H7 (cell line): Measurements from ENCODE around the gene ESRRA. TPM values are rescaled to one million over a fixed set of nuclear protein-coding genes. Genes with fewer than 3 reads are reported as not detected.

ENCODE experiments used
- DNase-seq: peaks from one replicate; pipeline ENCODE4 v3.0.0; 2012
- H3K27me3 ChIP-seq: 2 replicates; pipeline ENCODE4 v1.6.0; 2011; ENCODE audit warnings: mild to moderate bottlenecking, low read length; ENCODE audit not compliant: control insufficient read depth, insufficient read depth
- H3K36me3 ChIP-seq: replicated peaks from 2 replicates; pipeline ENCODE4 v1.5.1; 2011; ENCODE audit warnings: low read length; ENCODE audit not compliant: control insufficient read depth, insufficient read depth
- H3K4me3 ChIP-seq: 2 replicates; pipeline ENCODE4 v1.5.1; 2011; ENCODE audit warnings: low read depth, mild to moderate bottlenecking, control low read depth, low read length, moderate library complexity; ENCODE audit not compliant: insufficient read depth
- total RNA-seq: library from RNA; depleted of rRNA; stranded (reverse); fragments of >200 nt; shearing (Covaris generic); gene quantifications from 2 replicates; pipeline ENCODE4 v1.2.3, GENCODE V29; 2014

The ESRRA gene
- total RNA-seq, 1 experiment from 2014 or later: 94.8 TPM

DNA sequence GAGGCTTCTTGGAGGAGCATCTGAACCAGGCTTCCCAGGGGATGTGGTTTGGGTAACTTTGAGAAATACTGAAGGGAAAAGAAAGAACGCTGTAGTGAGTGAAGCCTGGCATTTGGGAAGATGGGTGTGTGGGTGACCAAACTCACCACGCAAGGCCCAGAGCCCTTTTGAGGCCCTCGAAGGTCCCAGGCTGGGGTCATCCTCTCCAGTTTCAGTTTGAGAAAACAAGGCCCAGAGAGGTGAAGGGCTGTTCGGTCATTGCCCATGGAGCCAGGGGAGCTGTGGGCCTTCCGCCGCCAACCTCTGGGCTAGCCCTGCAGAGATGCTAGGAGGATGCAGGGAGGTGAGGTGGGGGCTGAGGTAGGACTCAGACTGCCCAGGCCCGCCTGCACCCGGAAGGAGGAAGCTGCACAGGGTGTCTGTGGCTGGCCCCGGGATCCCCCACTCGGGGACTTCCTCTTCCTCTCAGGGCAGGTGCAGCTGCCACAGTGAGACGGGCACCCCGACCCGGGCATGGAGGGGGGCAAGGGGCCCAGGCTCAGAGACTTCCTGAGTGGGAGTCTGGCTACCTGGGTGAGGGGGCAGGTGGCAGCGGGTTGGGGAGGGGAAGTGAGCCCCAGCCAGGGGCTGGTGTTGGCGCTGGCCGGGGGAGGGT is 34.6 kb downstream of the ESRRA start, which contains the start of gene CCDC88B:
TSS of gene CCDC88B (plus strand) at position 451 of the 655 bp plus-strand sequence. CDS start at position 514, 63 bp downstream.
- no peak for DNase-seq
- Histone ChIP-seq H3K27me3 (no peaks in the 10 kb centered on the region; the same call in 1 of the 2 replicates), H3K36me3 (no peaks in the 10 kb centered on the region), H3K4me3 (peak within 1 kb of the TSS; percentile 60)

DNA sequence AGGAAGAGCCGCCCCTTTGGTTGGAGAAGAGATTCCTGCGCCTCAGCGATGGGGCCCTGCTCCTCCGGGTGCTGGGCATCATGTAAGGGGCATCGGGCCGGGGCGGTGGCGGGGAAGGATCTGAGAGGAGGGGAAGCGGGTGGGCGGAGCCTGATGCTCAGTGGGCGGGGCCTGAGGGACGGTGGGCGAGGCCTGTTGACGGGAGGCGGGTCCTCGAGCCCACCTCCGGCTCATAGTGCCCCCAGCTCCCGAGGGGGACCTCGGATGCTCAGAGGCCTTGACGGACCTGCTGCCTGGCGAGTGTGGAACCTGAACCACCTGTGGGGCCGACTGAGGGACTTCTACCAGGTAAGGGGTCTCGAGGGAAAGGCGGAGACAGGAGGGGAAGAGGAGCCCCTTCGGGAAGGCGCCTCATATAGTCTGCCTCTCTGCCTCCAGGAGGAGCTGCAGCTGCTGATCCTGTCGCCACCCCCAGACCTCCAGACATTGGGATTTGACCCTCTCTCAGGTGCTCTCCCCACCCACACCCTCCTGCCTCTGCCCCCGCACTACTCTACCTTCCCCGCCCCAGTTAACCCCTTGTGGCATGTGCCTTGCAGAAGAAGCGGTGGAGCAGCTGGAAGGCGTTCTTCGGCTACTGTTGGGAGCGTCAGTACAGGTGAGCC is 35.5 kb downstream of the ESRRA start:
- H3K36me3 ChIP-seq: no peaks in the 10 kb centered on the region
- peak overlapping the region; percentile 60 for H3K4me3 ChIP-seq
- H3K27me3 ChIP-seq: no peaks in the 10 kb centered on the region; the same call in 1 of the 2 replicates
- peak; percentile 99 for DNase-seq

DNA sequence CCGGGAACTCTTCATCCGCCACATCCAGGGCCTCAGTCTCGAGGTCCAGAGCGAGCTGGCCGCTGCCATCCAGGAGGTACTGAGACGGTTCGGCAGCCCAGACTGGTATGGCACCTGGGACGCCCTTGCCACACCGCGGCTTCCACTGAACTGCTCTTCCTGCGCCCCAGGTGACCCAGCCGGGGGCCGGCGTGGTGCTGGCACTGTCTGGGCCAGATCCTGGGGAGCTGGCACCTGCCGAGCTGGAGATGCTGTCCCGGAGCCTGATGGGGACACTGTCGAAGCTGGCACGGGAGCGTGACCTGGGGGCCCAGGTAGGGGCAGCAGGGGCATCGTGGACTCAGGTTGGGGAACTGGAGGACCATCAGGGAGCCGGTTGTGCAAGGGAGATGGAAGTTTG is 36.1 kb downstream of the ESRRA start:
- H3K36me3 ChIP-seq: no peaks in the 10 kb centered on the region
- DNase-seq: no peak
- peak overlapping the region; percentile 60 for H3K4me3 ChIP-seq
- H3K27me3 ChIP-seq: no peaks in the 10 kb centered on the region; the same call in 1 of the 2 replicates

DNA sequence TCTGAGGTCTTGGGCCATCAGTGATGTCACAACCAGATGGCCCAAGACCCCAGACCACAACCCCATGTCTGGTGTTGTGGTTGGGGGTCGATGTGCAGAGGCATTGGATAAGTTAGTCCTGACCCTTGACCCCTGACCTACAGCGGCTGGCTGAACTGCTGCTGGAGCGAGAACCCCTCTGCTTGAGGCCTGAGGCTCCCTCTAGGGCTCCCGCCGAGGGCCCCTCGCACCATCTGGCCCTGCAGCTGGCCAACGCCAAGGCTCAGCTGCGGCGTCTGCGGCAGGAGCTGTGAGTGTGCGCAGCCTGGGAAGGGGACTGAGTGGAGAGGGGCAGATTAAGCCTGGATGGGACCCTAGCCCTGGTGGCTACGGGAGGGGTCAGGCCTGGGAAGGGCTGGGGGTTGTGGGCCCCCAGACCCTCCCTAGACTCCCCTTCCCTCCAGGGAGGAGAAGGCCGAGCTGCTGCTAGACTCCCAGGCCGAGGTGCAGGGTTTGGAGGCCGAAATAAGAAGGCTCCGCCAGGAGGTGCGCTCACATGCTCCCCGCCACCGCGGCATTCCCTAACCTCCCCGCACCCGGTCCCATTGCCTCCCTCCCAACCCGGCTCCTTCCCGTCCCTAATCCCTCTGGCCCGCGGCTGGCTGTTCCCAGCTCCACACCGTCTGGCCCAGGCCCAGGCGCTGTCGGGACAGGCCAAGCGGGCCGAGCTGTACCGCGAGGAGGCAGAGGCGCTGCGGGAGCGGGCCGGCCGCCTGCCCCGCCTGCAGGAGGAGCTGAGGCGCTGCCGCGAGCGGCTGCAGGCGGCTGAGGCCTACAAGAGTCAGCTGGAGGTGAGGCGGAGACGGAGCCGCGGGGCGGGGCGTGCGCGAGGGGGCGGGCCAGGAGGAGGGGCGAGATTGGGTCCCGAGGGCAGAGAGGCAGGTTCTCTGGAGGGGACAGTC is 36.8 kb downstream of the ESRRA start:
- Histone ChIP-seq H3K27me3 (no peaks in the 10 kb centered on the region; the same call in 1 of the 2 replicates), H3K4me3 (peak overlapping the region; percentile 42), H3K36me3 (no peaks in the 10 kb centered on the region)
- DNase-seq: peak; percentile 99

DNA sequence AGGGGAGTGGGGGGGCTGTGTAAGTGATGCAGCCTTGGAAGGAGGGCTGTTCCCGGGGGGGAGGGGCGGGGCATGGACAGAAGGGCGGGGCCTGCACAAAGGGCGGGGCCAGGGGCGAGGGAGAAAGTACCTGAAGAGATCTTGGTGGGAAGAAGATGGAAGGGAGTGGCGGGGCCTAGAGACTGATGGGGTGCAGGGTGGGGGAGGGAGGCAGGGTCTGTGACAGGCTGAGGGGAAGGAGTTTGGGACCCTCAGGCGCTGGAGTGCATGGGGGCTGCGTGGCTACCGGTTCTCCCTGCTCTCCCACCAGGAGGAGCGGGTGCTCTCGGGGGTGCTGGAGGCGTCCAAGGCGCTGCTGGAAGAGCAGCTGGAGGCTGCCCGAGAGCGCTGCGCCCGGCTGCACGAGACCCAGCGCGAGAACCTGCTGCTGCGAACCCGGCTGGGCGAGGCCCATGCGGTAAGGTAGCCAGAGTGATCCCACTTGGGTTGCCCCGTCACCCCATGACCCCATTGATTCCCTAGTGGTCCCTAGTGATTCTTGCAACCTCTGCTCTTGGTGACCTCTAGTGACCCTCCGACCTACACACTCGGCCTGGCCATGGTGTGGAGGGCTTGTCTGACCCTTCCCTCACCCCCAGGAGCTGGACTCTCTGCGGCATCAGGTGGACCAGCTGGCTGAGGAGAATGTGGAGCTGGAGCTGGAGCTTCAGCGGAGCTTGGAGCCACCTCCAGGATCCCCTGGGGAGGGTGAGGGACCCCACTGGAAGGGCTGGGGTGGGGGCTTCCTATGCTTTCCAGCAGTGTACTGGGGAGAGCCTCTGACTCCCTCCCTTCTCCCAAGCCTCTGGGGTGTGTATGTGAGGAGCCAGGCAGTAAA is 37.8 kb downstream of the ESRRA start:
- H3K4me3 ChIP-seq: peak overlapping the region; percentile 28; the same call in 1 of the 2 replicates
- H3K27me3 ChIP-seq: no peaks in the 10 kb centered on the region; the same call in 1 of the 2 replicates
- peak; percentile 50 for DNase-seq
- H3K36me3 ChIP-seq: no peaks in the 10 kb centered on the region

DNA sequence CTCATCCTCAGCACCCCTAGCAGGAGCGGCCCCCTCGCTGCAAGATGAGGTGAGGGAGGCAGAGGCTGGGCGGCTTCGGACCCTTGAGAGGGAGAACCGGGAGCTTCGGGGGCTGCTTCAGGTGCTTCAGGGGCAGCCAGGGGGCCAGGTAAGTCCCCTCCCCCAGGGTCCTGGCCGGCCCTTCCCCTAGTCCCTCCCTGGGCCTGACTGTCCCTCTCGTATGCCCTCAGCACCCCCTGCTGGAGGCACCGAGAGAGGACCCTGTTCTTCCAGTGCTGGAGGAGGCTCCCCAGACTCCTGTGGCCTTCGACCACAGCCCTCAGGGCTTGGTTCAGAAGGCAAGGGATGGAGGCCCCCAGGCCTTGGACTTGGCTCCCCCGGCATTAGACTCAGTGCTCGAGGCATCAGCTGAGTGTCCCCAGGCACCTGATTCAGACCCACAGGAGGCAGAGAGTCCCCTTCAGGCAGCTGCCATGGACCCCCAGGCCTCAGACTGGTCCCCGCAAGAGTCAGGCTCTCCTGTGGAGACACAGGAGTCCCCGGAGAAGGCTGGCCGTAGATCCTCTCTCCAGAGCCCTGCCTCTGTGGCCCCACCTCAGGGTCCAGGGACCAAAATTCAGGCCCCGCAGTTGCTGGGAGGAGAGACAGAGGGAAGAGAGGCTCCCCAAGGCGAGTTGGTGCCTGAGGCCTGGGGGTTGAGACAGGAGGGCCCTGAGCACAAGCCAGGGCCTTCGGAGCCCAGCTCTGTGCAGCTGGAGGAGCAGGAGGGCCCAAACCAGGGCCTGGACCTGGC is 38.6 kb downstream of the ESRRA start:
- DNase-seq: peak; percentile 86
- Histone ChIP-seq H3K27me3 (no peaks in the 10 kb centered on the region; the same call in 1 of the 2 replicates), H3K36me3 (no peaks in the 10 kb centered on the region)

DNA sequence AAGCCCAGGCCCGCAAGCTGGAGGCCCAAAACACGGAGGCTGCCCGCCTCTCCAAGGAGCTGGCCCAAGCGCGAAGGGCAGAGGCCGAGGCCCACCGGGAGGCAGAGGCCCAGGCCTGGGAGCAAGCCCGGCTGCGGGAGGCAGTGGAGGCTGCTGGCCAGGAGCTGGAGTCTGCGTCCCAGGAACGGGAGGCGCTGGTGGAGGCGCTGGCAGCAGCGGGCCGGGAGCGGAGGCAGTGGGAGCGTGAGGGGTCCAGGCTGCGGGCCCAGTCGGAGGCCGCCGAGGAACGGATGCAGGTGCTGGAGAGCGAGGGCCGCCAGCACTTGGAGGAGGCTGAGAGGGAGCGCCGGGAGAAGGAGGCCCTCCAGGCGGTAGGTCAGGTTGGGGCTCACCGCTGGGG is 39.5 kb downstream of the ESRRA start:
- H3K27me3 ChIP-seq: no peaks in the 10 kb centered on the region; the same call in 1 of the 2 replicates
- H3K4me3 ChIP-seq: no peak overlapping the region
- no peak for DNase-seq
- H3K36me3 ChIP-seq: no peaks in the 10 kb centered on the region

More for the DNA sequence above, 38.6 kb downstream of the ESRRA start:
- no peak overlapping the region for H3K4me3 ChIP-seq

DNA sequence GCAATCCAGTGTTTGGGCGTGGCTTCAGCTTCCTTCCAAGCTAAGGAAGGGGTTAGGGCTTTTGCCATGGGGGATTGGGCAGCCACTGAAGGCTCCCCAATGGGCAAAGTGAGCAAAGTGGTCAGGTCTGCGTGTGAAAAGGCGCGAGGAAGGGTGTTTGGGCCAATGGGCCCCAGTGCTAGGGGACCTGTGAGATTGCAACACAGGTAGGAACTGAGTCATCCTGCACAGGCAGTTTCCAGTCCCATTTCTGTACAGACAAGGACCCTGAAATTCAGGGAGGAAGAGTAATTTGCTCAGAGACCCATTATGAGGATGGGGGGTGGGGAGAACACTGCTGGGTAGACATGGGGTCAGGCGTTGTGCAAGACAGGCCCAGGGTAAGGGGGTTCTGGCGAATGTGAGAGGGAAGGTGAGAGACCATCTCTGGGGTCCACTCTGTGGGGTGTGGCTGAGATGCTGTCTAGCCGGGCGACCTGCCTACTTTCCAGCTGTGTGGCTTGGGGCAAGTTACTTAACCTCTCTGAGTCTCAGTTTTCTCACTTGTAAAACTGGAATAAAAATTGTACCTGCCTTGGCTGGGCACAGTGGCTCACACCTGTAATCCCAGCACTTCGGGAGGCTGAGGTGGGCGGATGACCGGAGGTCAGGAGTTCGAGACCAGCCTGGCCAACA is 42.0 kb downstream of the ESRRA start:
- no peak overlapping the region for H3K4me3 ChIP-seq
- no peak for DNase-seq
- H3K27me3 ChIP-seq: no peaks in the 10 kb centered on the region
- no peaks in the 10 kb centered on the region for H3K36me3 ChIP-seq

DNA sequence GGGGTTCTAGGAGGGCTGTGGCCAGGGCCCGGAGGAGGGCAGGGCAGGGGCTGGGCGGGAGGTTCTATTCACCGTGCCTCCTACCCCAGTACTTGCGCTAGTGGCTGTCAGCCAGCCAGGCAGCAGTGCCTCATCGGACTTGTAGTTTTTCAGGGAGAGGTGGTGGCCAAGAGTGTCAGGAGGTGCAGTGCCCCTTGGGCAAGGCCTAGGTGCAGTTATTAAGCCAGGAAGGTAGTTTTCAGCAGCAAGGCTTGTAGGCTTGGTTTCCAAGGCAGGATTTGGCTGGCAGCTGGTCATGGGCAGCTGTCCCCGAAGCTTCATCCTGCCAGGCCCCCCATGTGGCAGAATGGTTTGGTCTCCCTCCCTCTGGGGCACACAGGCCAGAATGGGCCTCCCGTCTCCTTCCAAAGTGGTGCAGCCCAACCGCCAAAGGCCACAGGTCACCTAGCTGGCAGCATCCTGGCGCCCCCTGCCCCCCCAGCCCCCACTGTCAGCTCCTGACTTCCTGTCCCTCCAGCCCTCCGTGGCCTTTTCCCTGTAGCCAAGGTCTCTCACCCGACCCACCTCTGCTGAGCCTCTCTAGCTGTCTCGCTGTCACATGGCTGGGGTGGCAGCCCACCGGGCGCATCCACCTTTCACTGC is 43.2 kb downstream of the ESRRA start:
- no peaks in the 10 kb centered on the region for H3K36me3 ChIP-seq
- H3K27me3 ChIP-seq: no peaks in the 10 kb centered on the region
- DNase-seq: peak; percentile 79
- H3K4me3 ChIP-seq: no peak overlapping the region

DNA sequence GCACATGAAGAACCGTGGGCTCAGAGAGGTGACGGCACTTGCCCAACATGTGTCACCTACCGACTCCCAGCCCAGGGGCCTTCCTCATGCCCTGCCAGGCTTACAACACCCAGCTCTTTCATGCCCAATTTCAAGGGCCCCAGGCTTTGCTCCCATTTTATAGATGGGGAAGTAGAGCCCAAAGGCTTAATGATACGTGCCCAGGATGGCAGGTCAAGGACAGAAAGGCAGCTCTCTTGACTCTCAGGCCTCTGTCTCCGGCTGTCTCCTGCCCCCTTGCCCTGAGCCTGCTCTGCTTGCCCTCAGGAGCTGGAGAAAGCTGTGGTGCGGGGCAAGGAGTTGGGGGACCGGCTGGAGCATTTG is 43.7 kb downstream of the ESRRA start:
- Histone ChIP-seq H3K27me3 (no peaks in the 10 kb centered on the region), H3K36me3 (no peaks in the 10 kb centered on the region), H3K4me3 (no peak overlapping the region)
- no peak for DNase-seq

DNA sequence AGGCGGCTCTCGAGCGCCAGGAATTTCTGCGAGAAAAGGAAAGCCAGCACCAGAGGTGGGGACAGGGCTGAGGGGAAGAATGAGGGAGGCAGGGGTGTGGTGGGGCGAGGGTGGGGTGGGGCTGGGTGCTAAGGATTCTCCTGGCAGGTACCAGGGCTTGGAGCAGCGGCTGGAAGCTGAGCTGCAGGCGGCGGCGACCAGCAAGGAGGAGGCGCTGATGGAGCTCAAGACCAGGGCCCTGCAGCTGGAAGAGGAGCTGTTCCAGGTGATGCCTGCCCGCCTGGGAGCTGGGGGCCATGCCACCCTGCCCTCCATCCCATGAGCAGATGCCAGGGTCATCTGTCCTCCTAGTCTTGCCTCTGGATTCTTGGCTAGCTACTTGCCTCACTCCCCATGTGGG is 44.1 kb downstream of the ESRRA start:
- Histone ChIP-seq H3K36me3 (no peaks in the 10 kb centered on the region), H3K4me3 (no peak overlapping the region), H3K27me3 (no peaks in the 10 kb centered on the region)
- peak; percentile 47 for DNase-seq

DNA sequence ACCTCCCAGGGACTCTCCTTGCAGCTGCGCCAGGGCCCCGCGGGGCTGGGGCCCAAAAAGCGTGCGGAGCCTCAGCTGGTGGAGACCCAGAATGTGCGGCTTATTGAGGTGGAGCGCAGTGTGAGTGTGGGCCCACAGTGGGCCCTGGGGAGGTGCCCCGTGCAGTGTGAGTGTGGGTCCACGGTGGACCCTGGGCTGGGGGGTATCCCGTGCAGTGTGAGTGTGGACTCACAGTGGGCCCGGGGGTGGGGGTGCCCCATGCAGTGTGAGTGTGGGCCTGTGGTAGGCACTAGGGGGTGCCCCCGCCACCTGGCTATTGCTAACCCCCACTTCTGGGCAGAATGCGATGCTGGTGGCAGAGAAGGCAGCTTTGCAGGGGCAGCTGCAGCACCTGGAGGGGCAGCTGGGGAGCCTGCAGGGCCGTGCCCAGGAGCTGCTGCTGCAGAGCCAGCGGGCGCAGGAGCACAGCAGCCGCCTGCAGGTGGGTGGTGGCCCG is 45.9 kb downstream of the ESRRA start:
- DNase-seq: peak; percentile 63
- H3K36me3 ChIP-seq: no peaks in the 10 kb centered on the region
- H3K27me3 ChIP-seq: no peaks in the 10 kb centered on the region
- H3K4me3 ChIP-seq: no peak overlapping the region
